ENCODE results near the gene BTRC.

BTRC gene

GRCh38 chr10:101573885-101574753 is 220.2 kb downstream of the BTRC start:
- H3K36me3 ChIP-seq (ENCODE audit: control insufficient read depth, insufficient read depth, low read length), result no peaks in the 10 kb centered on the region
- no peak overlapping the region for H3K9ac ChIP-seq (ENCODE audit: low read length)
- H3K27me3 ChIP-seq (ENCODE audit: control insufficient read depth, insufficient read depth, low read length), result peaks cover 7% of the 10 kb centered on the region
- H3K4me3 ChIP-seq (ENCODE audit: low read length), result no peak overlapping the region
- no peak overlapping the region for H3K27ac ChIP-seq (ENCODE audit: low read depth, low read length)
- H3K4me1 ChIP-seq (ENCODE audit: control insufficient read depth, insufficient read depth, low read length), result no peaks in the 10 kb centered on the region

- no peak overlapping the region for H3K4me3 ChIP-seq (ENCODE audit: low read length)
- no peaks in the 10 kb centered on the region for H3K36me3 ChIP-seq (ENCODE audit: control insufficient read depth, insufficient read depth, low read length)
- no peak overlapping the region for H3K27ac ChIP-seq (ENCODE audit: low read depth, low read length)
- no peaks in the 10 kb centered on the region for H3K4me1 ChIP-seq (ENCODE audit: control insufficient read depth, insufficient read depth, low read length)
- H3K27me3 ChIP-seq (ENCODE audit: control insufficient read depth, insufficient read depth, low read length), result no peaks in the 10 kb centered on the region
- no peak overlapping the region for H3K9ac ChIP-seq (ENCODE audit: low read length)
Measured at GRCh38 chr10:101575091-101575490, 221.1 kb downstream of the BTRC start.

- Histone ChIP-seq H3K4me1 (ENCODE audit: control insufficient read depth, insufficient read depth, low read length) (no peaks in the 10 kb centered on the region), H3K27ac (ENCODE audit: low read depth, low read length) (no peak overlapping the region), H3K9ac (ENCODE audit: low read length) (no peak overlapping the region), H3K27me3 (ENCODE audit: control insufficient read depth, insufficient read depth, low read length) (no peaks in the 10 kb centered on the region), H3K36me3 (ENCODE audit: control insufficient read depth, insufficient read depth, low read length) (no peaks in the 10 kb centered on the region), H3K4me3 (ENCODE audit: low read length) (no peak overlapping the region)
Measured at GRCh38 chr10:101575580-101576210, 221.7 kb downstream of the BTRC start.

- H3K4me1 ChIP-seq (ENCODE audit: control insufficient read depth, insufficient read depth, low read length), result no peaks in the 10 kb centered on the region
- no peaks in the 10 kb centered on the region for H3K27me3 ChIP-seq (ENCODE audit: control insufficient read depth, insufficient read depth, low read length)
- H3K27ac ChIP-seq (ENCODE audit: low read depth, low read length), result no peak overlapping the region
- H3K36me3 ChIP-seq (ENCODE audit: control insufficient read depth, insufficient read depth, low read length), result no peaks in the 10 kb centered on the region
- H3K4me3 ChIP-seq (ENCODE audit: low read length), result no peak overlapping the region
- H3K9ac ChIP-seq (ENCODE audit: low read length), result no peak overlapping the region
Measured at GRCh38 chr10:101576211-101576863, 222.4 kb downstream of the BTRC start.

GRCh38 chr10:101577121-101577871 is 223.3 kb downstream of the BTRC start:
- H3K27ac ChIP-seq (ENCODE audit: low read depth, low read length), result no peak overlapping the region
- H3K27me3 ChIP-seq (ENCODE audit: control insufficient read depth, insufficient read depth, low read length), result no peaks in the 10 kb centered on the region
- H3K4me3 ChIP-seq (ENCODE audit: low read length), result no peak overlapping the region
- no peak overlapping the region for H3K9ac ChIP-seq (ENCODE audit: low read length)
- H3K4me1 ChIP-seq (ENCODE audit: control insufficient read depth, insufficient read depth, low read length), result no peaks in the 10 kb centered on the region
- H3K36me3 ChIP-seq (ENCODE audit: control insufficient read depth, insufficient read depth, low read length), result peaks cover under 1% of the 10 kb centered on the region

GRCh38 chr10:101578192-101578591 is 224.2 kb downstream of the BTRC start:
- Histone ChIP-seq H3K27ac (ENCODE audit: low read depth, low read length) (no peak overlapping the region), H3K9ac (ENCODE audit: low read length) (no peak overlapping the region), H3K4me3 (ENCODE audit: low read length) (no peak overlapping the region), H3K4me1 (ENCODE audit: control insufficient read depth, insufficient read depth, low read length) (no peaks in the 10 kb centered on the region), H3K27me3 (ENCODE audit: control insufficient read depth, insufficient read depth, low read length) (no peaks in the 10 kb centered on the region), H3K36me3 (ENCODE audit: control insufficient read depth, insufficient read depth, low read length) (peaks cover 7% of the 10 kb centered on the region)

GRCh38 chr10:101578803-101579515 is 225.0 kb downstream of the BTRC start:
- Histone ChIP-seq H3K4me3 (ENCODE audit: low read length) (no peak overlapping the region), H3K27ac (ENCODE audit: low read depth, low read length) (no peak overlapping the region), H3K27me3 (ENCODE audit: control insufficient read depth, insufficient read depth, low read length) (no peaks in the 10 kb centered on the region), H3K9ac (ENCODE audit: low read length) (no peak overlapping the region), H3K4me1 (ENCODE audit: control insufficient read depth, insufficient read depth, low read length) (no peaks in the 10 kb centered on the region), H3K36me3 (ENCODE audit: control insufficient read depth, insufficient read depth, low read length) (peaks cover 12% of the 10 kb centered on the region)

GRCh38 chr10:101579516-101579870 is 225.5 kb downstream of the BTRC start:
- peaks cover 13% of the 10 kb centered on the region for H3K36me3 ChIP-seq (ENCODE audit: control insufficient read depth, insufficient read depth, low read length)

GRCh38 chr10:101580486-101581399 is 226.8 kb downstream of the BTRC start:
- H3K27ac ChIP-seq (ENCODE audit: low read depth, low read length), result no peak overlapping the region
- no peaks in the 10 kb centered on the region for H3K27me3 ChIP-seq (ENCODE audit: control insufficient read depth, insufficient read depth, low read length)
- no peak overlapping the region for H3K9ac ChIP-seq (ENCODE audit: low read length)
- H3K4me3 ChIP-seq (ENCODE audit: low read length), result no peak overlapping the region
- no peaks in the 10 kb centered on the region for H3K4me1 ChIP-seq (ENCODE audit: control insufficient read depth, insufficient read depth, low read length)
- H3K36me3 ChIP-seq (ENCODE audit: control insufficient read depth, insufficient read depth, low read length), result peaks cover 21% of the 10 kb centered on the region

More at GRCh38 chr10:101579516-101579870, 225.5 kb downstream of the BTRC start:
- H3K4me3 ChIP-seq (ENCODE audit: low read length), result no peak overlapping the region
- no peaks in the 10 kb centered on the region for H3K4me1 ChIP-seq (ENCODE audit: control insufficient read depth, insufficient read depth, low read length)
- H3K27ac ChIP-seq (ENCODE audit: low read depth, low read length), result no peak overlapping the region
- no peaks in the 10 kb centered on the region for H3K27me3 ChIP-seq (ENCODE audit: control insufficient read depth, insufficient read depth, low read length)
- no peak overlapping the region for H3K9ac ChIP-seq (ENCODE audit: low read length)

GRCh38 chr10:101585841-101586240 is 231.9 kb downstream of the BTRC start:
- Histone ChIP-seq H3K36me3 (ENCODE audit: control insufficient read depth, insufficient read depth, low read length) (peaks cover 21% of the 10 kb centered on the region), H3K27me3 (ENCODE audit: control insufficient read depth, insufficient read depth, low read length) (no peaks in the 10 kb centered on the region), H3K9ac (ENCODE audit: low read length) (no peak overlapping the region), H3K4me1 (ENCODE audit: control insufficient read depth, insufficient read depth, low read length) (peaks cover 4% of the 10 kb centered on the region), H3K4me3 (ENCODE audit: low read length) (no peak overlapping the region), H3K27ac (ENCODE audit: low read depth, low read length) (no peak overlapping the region)

All from rectal smooth muscle tissue (tissue), 1 donor.